GM23338 (cell line): ENCODE data around the gene ATP4A.

Source experiments
- CREB1 ChIP-seq: fragments of 250-450 bp; sonication (Bioruptor Pico); IDR thresholded peaks from 2 replicates; pipeline ENCODE4 v1.5.0; 2020; ENCODE audit warnings: low read depth, mild to moderate bottlenecking, moderate library complexity
- CTCF ChIP-seq, 2 experiments: fragments of 200-600 bp in 1 of 2; sonication (generic) in 1 of 2; conservative IDR thresholded peaks; 2 replicates each; pipeline versions ENCODE4 v1.5.1 to v1.6.1; 2016 to 2017; ENCODE audit warnings: antibody characterized with exemption in 2 of 2, low read depth in 2 of 2, mild to moderate bottlenecking in 2 of 2, moderate library complexity in 1 of 2
- EZH2 ChIP-seq: fragments of 200-600 bp; sonication (generic); IDR thresholded peaks from one replicate; pipeline ENCODE4 v1.8.0; 2017; ENCODE audit warnings: antibody characterized with exemption, mild to moderate bottlenecking, low read depth; ENCODE audit not compliant: unreplicated experiment
- EZH2phosphoT487 ChIP-seq: fragments of 200-600 bp; sonication (generic); IDR thresholded peaks from one replicate; pipeline ENCODE4 v1.8.1; 2018; ENCODE audit warnings: antibody characterized with exemption; ENCODE audit not compliant: unreplicated experiment
- POLR2AphosphoS5 ChIP-seq: IDR thresholded peaks from 2 replicates; pipeline ENCODE4 v1.6.1; 2016; ENCODE audit warnings: antibody characterized with exemption, low read depth
- REST ChIP-seq: IDR thresholded peaks from one replicate; pipeline ENCODE4 v1.6.1; 2018; ENCODE audit warnings: antibody characterized with exemption; ENCODE audit not compliant: unreplicated experiment

GRCh38 chr19:35544110-35544802 is 19.2 kb downstream of the ATP4A start:
- no peak for TF ChIP-seq CREB1 (CRISPR knock-in tag)
- no peak for TF ChIP-seq REST
- no peak for TF ChIP-seq CTCF (conservative IDR thresholded peaks at IDR 0.05; ENCODE audit: low read depth in 2 of 2)
- no peak for TF ChIP-seq EZH2
- TF ChIP-seq EZH2phosphoT487: no peak
- no peak for TF ChIP-seq POLR2AphosphoS5
